ENCODE measurements around the gene FEM1A. TPM values are rescaled to one million over a fixed set of nuclear protein-coding genes. Genes with fewer than 3 reads are reported as not detected.

Gene FEM1A
- total RNA-seq, 1 experiment from 2014 or later = 20.0 TPM

DNA sequence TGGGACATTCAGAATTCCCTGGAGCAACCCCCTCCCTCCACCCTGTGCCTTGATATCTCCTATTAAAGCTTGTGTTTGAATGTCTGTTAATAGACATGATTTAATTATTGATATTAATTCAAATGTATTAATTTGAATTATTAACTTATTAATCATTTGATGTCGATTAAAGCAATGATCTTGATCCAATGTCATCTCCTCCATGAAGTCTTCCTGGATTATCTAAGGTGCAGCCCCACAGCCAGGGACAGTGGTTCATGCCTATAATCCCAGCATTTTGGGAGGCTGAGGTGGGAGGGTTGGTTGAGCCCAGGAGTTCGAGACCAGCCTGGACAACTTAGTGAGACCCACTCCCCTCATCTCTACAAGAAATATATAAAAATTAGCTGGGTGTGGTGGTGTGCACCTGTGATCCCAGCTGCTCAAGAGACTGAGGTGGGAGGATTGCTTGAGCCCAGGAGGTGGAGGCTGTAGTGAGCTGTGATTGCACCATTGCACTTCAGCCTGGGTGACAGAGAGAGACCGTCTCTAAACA lies 9.6 kb downstream of the FEM1A start:
- H3K56ac ChIP-seq (ENCODE audit: insufficient read length, low read depth, low read length) = no peak overlapping the region
- no peak for DNase-seq
- no peak overlapping the region for H2BK5ac ChIP-seq (ENCODE audit: insufficient read length, low read length)
- no peak overlapping the region for H4K91ac ChIP-seq (ENCODE audit: insufficient read length, low read depth, low read length)
- H3K9ac ChIP-seq (ENCODE audit: extremely low read depth, insufficient read length, low read length) = no peak overlapping the region
- no peaks in the 10 kb centered on the region for H3K9me3 ChIP-seq (ENCODE audit: control insufficient read depth, low read depth, low read length)
- H2BK120ac ChIP-seq (ENCODE audit: low read depth, low read length, poor library complexity, severe bottlenecking) = no peak overlapping the region
- H3K27ac ChIP-seq (ENCODE audit: insufficient read length, low read depth, low read length) = no peak overlapping the region
- no peak overlapping the region for H3T11ph ChIP-seq (ENCODE audit: low read length)
- H3K79me1 ChIP-seq (ENCODE audit: insufficient read depth, low read depth, low read length, poor library complexity, severe bottlenecking) = no peaks in the 10 kb centered on the region
- H2BK12ac ChIP-seq (ENCODE audit: insufficient read length, low read depth, low read length) = no peak overlapping the region
- no peak overlapping the region for H2AFZ ChIP-seq (ENCODE audit: low read length)
- H4K8ac ChIP-seq (replicated peaks; ENCODE audit: insufficient read length, low read depth, low read length) = no peak overlapping the region
- H3K79me2 ChIP-seq (ENCODE audit: insufficient read depth, low read length) = no peaks in the 10 kb centered on the region
- Mint-ChIP-seq H3K36me3 (ENCODE audit: insufficient read depth in 1 of 3, low read depth in 3 of 3) (peaks cover 9 to 19% (median 13%) of the 10 kb centered on the region in 3 experiments; a peak in 6 of 7 replicates), H3K4me1 (no peaks in the 10 kb centered on the region), H3K9me3 (no peaks in the 10 kb centered on the region), H3K4me3 (no peak overlapping the region), H3K27ac (no peak overlapping the region), H3K27me3 (ENCODE audit: low read depth) (no peaks in the 10 kb centered on the region)
- H2AK5ac ChIP-seq (ENCODE audit: insufficient read length, low read length) = no peak overlapping the region
- H3K27me3 ChIP-seq (ENCODE audit: insufficient read depth, low read length) = no peaks in the 10 kb centered on the region
- H2BK15ac ChIP-seq (ENCODE audit: low read depth, low read length) = no peak overlapping the region
- H3K23ac ChIP-seq (ENCODE audit: insufficient read length, low read depth, low read length) = no peak overlapping the region
- H4K5ac ChIP-seq (ENCODE audit: insufficient read length, low read depth, low read length) = no peak overlapping the region
- no peak overlapping the region for H3K4me2 ChIP-seq (ENCODE audit: insufficient read depth, insufficient read length, low read length)
- WGBS (ENCODE audit: extremely low coverage, insufficient read length, low lambda C conversion rate) = no CpG with 5 or more reads among the region's 3 CpGs
- TF ChIP-seq, protein P1, sequence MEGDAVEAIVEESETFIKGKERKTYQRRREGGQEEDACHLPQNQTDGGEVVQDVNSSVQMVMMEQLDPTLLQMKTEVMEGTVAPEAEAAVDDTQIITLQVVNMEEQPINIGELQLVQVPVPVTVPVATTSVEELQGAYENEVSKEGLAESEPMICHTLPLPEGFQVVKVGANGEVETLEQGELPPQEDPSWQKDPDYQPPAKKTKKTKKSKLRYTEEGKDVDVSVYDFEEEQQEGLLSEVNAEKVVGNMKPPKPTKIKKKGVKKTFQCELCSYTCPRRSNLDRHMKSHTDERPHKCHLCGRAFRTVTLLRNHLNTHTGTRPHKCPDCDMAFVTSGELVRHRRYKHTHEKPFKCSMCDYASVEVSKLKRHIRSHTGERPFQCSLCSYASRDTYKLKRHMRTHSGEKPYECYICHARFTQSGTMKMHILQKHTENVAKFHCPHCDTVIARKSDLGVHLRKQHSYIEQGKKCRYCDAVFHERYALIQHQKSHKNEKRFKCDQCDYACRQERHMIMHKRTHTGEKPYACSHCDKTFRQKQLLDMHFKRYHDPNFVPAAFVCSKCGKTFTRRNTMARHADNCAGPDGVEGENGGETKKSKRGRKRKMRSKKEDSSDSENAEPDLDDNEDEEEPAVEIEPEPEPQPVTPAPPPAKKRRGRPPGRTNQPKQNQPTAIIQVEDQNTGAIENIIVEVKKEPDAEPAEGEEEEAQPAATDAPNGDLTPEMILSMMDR (conservative IDR thresholded peaks at IDR 0.05) = no peak
- H3K4me1 ChIP-seq (ENCODE audit: insufficient read depth, low read length) = no peaks in the 10 kb centered on the region
- no peak overlapping the region for H3K4ac ChIP-seq (ENCODE audit: low read depth, low read length)
- H3K23me2 ChIP-seq (ENCODE audit: insufficient read length, low read depth, low read length, poor library complexity, severe bottlenecking) = no peaks in the 10 kb centered on the region
- H3K14ac ChIP-seq (ENCODE audit: insufficient read depth, low read length) = no peak overlapping the region
- no peak overlapping the region for H2BK20ac ChIP-seq (ENCODE audit: low read depth, low read length, poor library complexity, severe bottlenecking)
- H3K18ac ChIP-seq (ENCODE audit: insufficient read length, low read depth, low read length) = no peak overlapping the region
- H4K20me1 ChIP-seq (ENCODE audit: control insufficient read depth, insufficient read depth, insufficient read length) = no peaks in the 10 kb centered on the region
